IPS-15b (cell line): ENCODE data around the gene SASH1.

Experiments
- H3K27me3 ChIP-seq: one replicate; pipeline ENCODE4 v1.6.1; 2013; ENCODE audit warnings: low read length; ENCODE audit not compliant: control insufficient read depth, insufficient read depth
- H3K36me3 ChIP-seq: one replicate; pipeline ENCODE4 v1.6.1; 2013; ENCODE audit warnings: low read length; ENCODE audit not compliant: control insufficient read depth, insufficient read depth
- H3K4me1 ChIP-seq: one replicate; pipeline ENCODE4 v1.6.1; 2013; ENCODE audit warnings: mild to moderate bottlenecking, low read length; ENCODE audit not compliant: control insufficient read depth, insufficient read depth
- H3K4me3 ChIP-seq: one replicate; pipeline ENCODE4 v1.5.1; 2013; ENCODE audit warnings: low read depth, low read length
- H3K9ac ChIP-seq: one replicate; pipeline ENCODE4 v1.6.1; 2013; ENCODE audit warnings: low read depth, mild to moderate bottlenecking, low read length
- H3K9me3 ChIP-seq: one replicate; pipeline ENCODE4 v1.6.1; 2013; ENCODE audit warnings: mild to moderate bottlenecking, low read length; ENCODE audit not compliant: control insufficient read depth, insufficient read depth

SASH1 gene

DNA sequence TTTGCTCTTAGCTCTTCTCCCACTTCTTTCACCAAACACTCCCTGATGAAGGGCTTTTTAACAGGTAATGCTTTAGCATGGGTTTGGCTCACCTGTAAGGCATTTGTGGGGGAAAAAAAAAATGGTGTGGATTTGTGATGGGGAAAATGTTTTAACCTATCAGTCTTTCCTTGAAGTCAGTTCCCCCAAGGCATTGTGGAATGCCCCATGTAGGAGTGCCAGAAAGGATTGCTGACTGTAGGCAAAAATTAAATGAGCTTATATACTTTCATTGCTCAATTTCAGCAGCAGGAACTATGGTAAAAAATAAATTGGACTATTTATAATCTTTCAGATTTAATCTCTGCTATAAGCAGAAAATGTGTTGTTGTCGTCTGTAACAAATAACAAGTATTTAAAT is 10.6 kb upstream of the SASH1 start:
- Histone ChIP-seq H3K27me3 (no peaks in the 10 kb centered on the region), H3K9ac (no peak overlapping the region), H3K4me1 (peaks cover 7% of the 10 kb centered on the region), H3K36me3 (no peaks in the 10 kb centered on the region), H3K9me3 (no peaks in the 10 kb centered on the region), H3K4me3 (no peak overlapping the region)

- Histone ChIP-seq H3K4me1 (peaks cover 11% of the 10 kb centered on the region), H3K4me3 (no peak overlapping the region), H3K36me3 (no peaks in the 10 kb centered on the region), H3K9me3 (no peaks in the 10 kb centered on the region), H3K9ac (no peak overlapping the region), H3K27me3 (no peaks in the 10 kb centered on the region)
These were observed 5.7 kb upstream of the SASH1 start for GRCh38 chr6:148336901-148337300.

DNA sequence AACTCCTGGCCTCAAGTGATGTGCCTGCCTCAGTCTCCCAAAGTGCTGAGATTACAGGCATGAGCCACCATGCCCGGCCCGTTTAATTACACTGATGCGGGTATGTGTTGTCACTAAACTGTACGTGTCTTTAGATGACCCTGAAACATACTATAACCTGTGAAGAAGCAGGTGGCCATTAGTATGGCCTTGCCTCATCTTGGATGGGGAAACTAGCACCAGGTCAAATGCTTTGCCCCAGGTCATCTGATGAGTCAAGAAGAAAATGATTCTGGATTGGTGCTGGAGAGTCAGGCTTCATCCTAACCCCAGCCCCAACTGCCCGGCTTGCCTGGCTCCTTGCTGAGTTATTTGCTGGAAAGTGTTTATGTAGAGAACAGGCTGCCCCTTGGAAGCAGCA is 2.9 kb upstream of the SASH1 start:
- Histone ChIP-seq H3K4me1 (peaks cover 11% of the 10 kb centered on the region), H3K36me3 (no peaks in the 10 kb centered on the region), H3K4me3 (no peak overlapping the region), H3K9ac (no peak overlapping the region), H3K9me3 (no peaks in the 10 kb centered on the region), H3K27me3 (no peaks in the 10 kb centered on the region)

DNA sequence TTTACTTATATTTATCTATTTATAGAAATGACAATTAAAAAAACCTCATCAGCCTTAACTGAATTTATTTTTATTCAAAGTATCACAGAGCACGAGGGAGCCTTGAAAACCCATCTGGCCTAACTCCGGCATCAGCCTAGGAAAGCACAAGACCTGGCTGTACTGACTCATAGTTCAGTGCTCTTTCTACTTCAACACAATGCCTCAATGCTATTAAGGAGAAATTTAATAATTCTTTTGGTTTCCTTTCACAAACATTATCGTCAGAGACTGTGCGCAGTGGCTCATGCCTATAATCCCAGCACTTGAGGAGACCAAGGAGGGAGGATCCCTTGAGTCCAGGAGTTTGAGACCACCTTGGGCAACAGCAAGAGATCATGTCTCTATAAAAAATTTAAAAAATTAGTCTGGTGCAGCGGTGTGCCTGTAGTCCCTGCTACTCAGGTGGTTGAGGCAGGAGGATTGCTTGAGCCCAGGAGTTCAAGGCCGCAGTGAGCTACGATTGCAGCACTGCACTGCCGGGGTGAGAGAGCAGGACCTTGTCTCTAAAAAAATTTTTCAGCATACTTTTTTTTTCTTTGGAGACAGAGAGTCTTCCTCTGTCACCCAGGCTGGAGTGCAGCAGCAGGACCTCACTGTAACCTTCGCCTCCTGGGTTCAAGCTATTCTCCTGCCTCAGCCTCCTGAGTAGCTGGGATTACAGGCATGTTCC is 1.9 kb upstream of the SASH1 start:
- no peak overlapping the region for H3K4me3 ChIP-seq
- H3K9me3 ChIP-seq: no peaks in the 10 kb centered on the region
- no peak overlapping the region for H3K9ac ChIP-seq
- H3K27me3 ChIP-seq: no peaks in the 10 kb centered on the region
- no peaks in the 10 kb centered on the region for H3K36me3 ChIP-seq
- peaks cover 17% of the 10 kb centered on the region for H3K4me1 ChIP-seq

DNA sequence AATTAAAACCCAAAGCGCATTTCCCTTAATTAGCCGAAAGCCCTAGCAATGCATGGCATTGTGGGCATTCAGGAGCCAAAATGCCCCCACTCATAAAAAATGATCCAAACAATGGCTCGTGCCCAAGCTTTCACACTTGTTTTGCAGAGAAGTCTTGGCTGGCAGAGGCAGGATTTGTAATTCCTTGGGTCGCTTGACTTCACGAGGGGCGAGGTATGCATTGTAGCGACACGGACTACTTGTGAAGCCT is 613 bp upstream of the SASH1 start:
- H3K9me3 ChIP-seq: no peaks in the 10 kb centered on the region
- H3K4me1 ChIP-seq: peaks cover 27% of the 10 kb centered on the region
- H3K27me3 ChIP-seq: no peaks in the 10 kb centered on the region
- H3K9ac ChIP-seq: peak overlapping the region; percentile 79
- peak overlapping the region; percentile 56 for H3K4me3 ChIP-seq
- H3K36me3 ChIP-seq: no peaks in the 10 kb centered on the region

GRCh38 chr6:148343047-148343782 is 577 bp downstream of the SASH1 start:
- Histone ChIP-seq H3K27me3 (no peaks in the 10 kb centered on the region), H3K9me3 (no peaks in the 10 kb centered on the region), H3K9ac (peak overlapping the region; percentile 62), H3K36me3 (no peaks in the 10 kb centered on the region), H3K4me1 (peaks cover 33% of the 10 kb centered on the region), H3K4me3 (peak overlapping the region; percentile 56)

DNA sequence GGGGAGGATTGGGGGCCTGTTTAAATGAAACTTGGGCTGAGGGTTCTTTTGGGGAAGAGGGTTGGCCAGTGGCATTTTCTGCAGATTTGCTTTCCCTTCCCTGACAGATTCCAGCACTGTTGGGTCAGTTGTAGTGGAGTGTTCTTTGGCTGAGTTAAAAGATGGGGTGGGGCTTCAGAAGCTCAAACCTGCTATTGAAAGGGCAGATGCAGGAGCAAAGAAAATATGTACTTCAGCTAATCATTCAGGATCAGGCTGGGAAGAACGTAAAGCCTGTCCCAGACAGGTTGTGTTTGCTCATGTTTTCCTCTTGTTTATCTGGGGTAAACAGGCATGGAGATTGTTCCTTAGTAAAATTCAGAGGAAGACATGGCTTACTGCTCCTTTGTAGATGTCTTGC is 2.5 kb downstream of the SASH1 start:
- Histone ChIP-seq H3K27me3 (no peaks in the 10 kb centered on the region), H3K4me3 (peak overlapping the region; percentile 3), H3K9ac (no peak overlapping the region), H3K9me3 (no peaks in the 10 kb centered on the region), H3K4me1 (peaks cover 41% of the 10 kb centered on the region), H3K36me3 (no peaks in the 10 kb centered on the region)

GRCh38 chr6:148345578-148345977 is 2.9 kb downstream of the SASH1 start:
- Histone ChIP-seq H3K4me3 (no peak overlapping the region), H3K27me3 (no peaks in the 10 kb centered on the region), H3K9ac (no peak overlapping the region), H3K4me1 (peaks cover 42% of the 10 kb centered on the region), H3K36me3 (no peaks in the 10 kb centered on the region), H3K9me3 (no peaks in the 10 kb centered on the region)

GRCh38 chr6:148346681-148347440 is 4.2 kb downstream of the SASH1 start:
- no peak overlapping the region for H3K9ac ChIP-seq
- peak overlapping the region; percentile 52 for H3K4me3 ChIP-seq
- H3K36me3 ChIP-seq: no peaks in the 10 kb centered on the region
- H3K9me3 ChIP-seq: no peaks in the 10 kb centered on the region
- H3K4me1 ChIP-seq: peaks cover 42% of the 10 kb centered on the region
- no peaks in the 10 kb centered on the region for H3K27me3 ChIP-seq

GRCh38 chr6:148347441-148348054 is 4.9 kb downstream of the SASH1 start:
- no peaks in the 10 kb centered on the region for H3K9me3 ChIP-seq
- no peaks in the 10 kb centered on the region for H3K27me3 ChIP-seq
- no peak overlapping the region for H3K9ac ChIP-seq
- no peaks in the 10 kb centered on the region for H3K36me3 ChIP-seq
- H3K4me1 ChIP-seq: peaks cover 42% of the 10 kb centered on the region
- peak overlapping the region; percentile 52 for H3K4me3 ChIP-seq

DNA sequence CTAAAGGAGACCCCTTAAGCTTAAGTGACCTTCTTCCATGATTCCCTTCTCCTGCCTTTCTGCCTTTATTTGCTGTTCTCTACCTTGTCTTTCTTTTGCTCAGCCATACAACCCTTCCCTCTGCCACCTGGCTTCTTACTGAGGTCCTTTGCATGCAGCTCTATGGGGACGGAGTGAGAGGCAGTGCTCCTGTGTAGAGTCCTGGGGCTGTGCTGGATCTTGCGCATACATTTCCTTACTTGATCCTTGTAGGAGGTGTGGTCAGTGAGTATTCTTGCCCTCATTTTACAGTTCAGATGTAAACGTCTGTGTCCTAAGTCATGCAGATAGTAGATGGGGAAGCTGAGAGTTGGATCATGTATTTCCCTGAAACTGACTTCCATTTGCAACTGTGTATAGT is 5.7 kb downstream of the SASH1 start:
- Histone ChIP-seq H3K27me3 (no peaks in the 10 kb centered on the region), H3K4me3 (peak overlapping the region; percentile 8), H3K4me1 (peaks cover 42% of the 10 kb centered on the region), H3K9ac (no peak overlapping the region), H3K36me3 (no peaks in the 10 kb centered on the region), H3K9me3 (no peaks in the 10 kb centered on the region)
